Activated T-helper 1 cell treated with anti-CD3 and anti-CD28 coated beads, Interleukin-12 subunit alpha, Interleukin-12 subunit beta, Interleukin-2, Interleukin-4 antibody, amounts not matched to agents 30 ng/mL and 10 ng/mL and 1 ng/mL, durations not matched to agents 14 hours and 24 hours and 36 hours (primary cell): Measurements from ENCODE around the gene DLL4. TPM values are rescaled to one million over a fixed set of nuclear protein-coding genes. Genes with fewer than 3 reads are reported as not detected.

ENCODE experiments used
- DNase-seq: peaks from one replicate; pipeline ENCODE4 v3.0.0; 2021; ENCODE audit warnings: low spot score
- H3K27ac Mint-ChIP-seq: one replicate; pipeline ENCODE4 v1.8.0; 2021; ENCODE audit warnings: mild to moderate bottlenecking, mixed read lengths
- H3K27me3 Mint-ChIP-seq: one replicate; pipeline ENCODE4 v1.8.0; 2022; ENCODE audit warnings: mild to moderate bottlenecking, moderate library complexity, mixed read lengths; ENCODE audit not compliant: insufficient read depth
- H3K36me3 Mint-ChIP-seq: one replicate; pipeline ENCODE4 v1.8.0; 2021; ENCODE audit warnings: low read depth, mixed read lengths
- H3K4me1 Mint-ChIP-seq: one replicate; pipeline ENCODE4 v1.8.0; 2021; ENCODE audit warnings: low read depth, mixed read lengths
- H3K4me3 Mint-ChIP-seq: one replicate; pipeline ENCODE4 v1.8.0; 2021; ENCODE audit warnings: mild to moderate bottlenecking, moderate library complexity, mixed read lengths
- H3K9me3 Mint-ChIP-seq: one replicate; pipeline ENCODE4 v1.8.0; 2021; ENCODE audit warnings: mixed read lengths
- intact Hi-C: fragments of 100-400 bp; cut with micrococcal nuclease; formaldehyde crosslinking; loops from one replicate; pipeline ENCODE4 v1.15.1; 2024
- total RNA-seq: library from RNA; stranded (reverse); gene quantifications from 2 replicates; pipeline ENCODE4 v1.2.3, GENCODE V29; 2022

The DLL4 gene
- total RNA-seq, 1 donor from 2014 or later = 0.36 TPM

DNA sequence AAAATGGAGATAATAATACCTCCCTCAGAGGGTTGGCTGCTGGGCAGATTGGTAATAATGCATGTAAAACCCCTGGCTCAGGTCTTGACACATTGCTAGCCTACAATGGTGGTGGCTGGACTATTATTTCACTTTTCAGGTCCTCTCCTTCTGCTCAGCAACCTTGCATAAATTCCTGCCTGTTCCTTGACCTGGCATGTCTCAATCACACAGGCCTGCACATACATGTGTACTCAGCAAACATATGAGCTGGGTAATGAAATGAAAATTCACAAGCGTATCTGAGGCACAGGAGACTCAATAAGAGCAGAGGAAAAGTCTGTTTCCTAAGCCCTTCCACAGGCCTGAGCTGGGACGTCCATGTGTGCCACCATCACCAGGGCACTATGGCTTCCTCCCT is 17.4 kb upstream of the DLL4 start:
- Mint-ChIP-seq H3K4me3 (no peak overlapping the region), H3K27me3 (no peaks in the 10 kb centered on the region), H3K36me3 (no peaks in the 10 kb centered on the region), H3K27ac (no peak overlapping the region), H3K4me1 (peaks cover 5% of the 10 kb centered on the region), H3K9me3 (no peaks in the 10 kb centered on the region)
- intact Hi-C loops = no loop called here
- DNase-seq = no peak

DNA sequence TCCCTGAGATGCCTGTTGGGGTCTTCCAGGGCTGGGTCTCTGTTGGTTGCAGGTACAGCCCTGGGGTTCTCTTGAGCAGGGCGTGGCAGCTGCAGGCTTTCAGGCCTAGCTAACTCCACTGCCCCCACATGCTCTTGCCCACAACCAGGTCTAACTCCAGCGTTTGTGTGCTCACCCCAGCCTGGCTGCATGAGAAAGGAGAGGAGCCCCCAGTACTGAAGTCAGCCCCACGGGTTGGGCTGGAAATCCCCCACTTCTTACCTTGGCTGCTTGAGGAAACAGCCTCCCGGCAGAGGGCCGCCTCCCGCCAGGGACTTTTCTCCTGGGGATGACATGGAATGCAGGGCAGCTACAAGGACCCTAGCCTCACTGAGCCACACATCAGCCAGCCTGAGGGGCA is 16.7 kb upstream of the DLL4 start:
- Mint-ChIP-seq H3K36me3 (no peaks in the 10 kb centered on the region), H3K27me3 (no peaks in the 10 kb centered on the region), H3K27ac (no peak overlapping the region), H3K4me3 (no peak overlapping the region), H3K4me1 (peaks cover 1% of the 10 kb centered on the region), H3K9me3 (no peaks in the 10 kb centered on the region)
- intact Hi-C loops = no loop called here
- DNase-seq = no peak

DNA sequence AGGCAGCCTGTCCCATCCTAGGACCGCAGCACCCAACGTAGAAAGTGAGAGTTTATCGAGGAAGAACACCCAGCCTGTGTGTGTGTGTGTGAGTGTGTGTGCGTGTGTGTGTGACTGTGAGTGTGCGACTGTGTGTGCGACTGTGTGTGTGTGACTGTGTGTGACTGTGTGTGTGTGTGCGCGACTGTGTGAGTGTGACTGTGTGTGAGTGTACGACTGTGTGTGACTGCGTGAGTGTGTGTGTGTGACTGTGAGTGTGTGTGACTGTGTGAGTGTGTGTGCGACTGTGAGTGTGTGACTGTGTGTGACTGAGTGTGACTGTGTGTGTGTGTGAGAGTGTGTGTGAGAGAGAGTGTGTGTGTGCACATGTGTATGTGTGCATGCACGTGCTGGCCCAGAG is 15.1 kb upstream of the DLL4 start:
- no peak for DNase-seq
- no peaks in the 10 kb centered on the region for H3K36me3 Mint-ChIP-seq
- intact Hi-C loops = no loop called here
- H3K27me3 Mint-ChIP-seq = no peaks in the 10 kb centered on the region
- H3K27ac Mint-ChIP-seq = no peak overlapping the region
- H3K9me3 Mint-ChIP-seq = no peaks in the 10 kb centered on the region
- H3K4me1 Mint-ChIP-seq = no peaks in the 10 kb centered on the region
- H3K4me3 Mint-ChIP-seq = no peak overlapping the region

DNA sequence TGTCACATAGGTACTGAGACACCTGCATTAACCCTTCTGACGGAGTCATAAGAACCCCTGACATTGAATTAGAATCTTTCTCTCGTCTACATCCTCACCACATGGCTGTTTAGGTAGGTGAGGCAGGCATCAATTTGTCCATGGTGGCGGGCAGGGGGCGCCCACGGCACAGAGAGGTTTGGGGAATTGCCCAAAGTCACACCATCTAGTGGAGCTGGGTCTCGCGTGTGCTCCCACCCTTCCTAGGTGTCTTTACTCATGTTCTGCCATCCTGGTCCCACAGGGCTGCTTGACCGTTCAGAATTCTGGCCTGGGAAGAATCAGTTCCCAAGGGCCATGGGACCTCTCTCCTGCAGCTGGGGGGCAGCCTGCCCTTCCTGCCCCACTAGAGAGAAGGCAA is 14.7 kb upstream of the DLL4 start:
- no peaks in the 10 kb centered on the region for H3K9me3 Mint-ChIP-seq
- no peak overlapping the region for H3K27ac Mint-ChIP-seq
- DNase-seq = no peak
- intact Hi-C loops = no loop called here
- H3K27me3 Mint-ChIP-seq = peaks cover under 1% of the 10 kb centered on the region
- H3K36me3 Mint-ChIP-seq = no peaks in the 10 kb centered on the region
- H3K4me3 Mint-ChIP-seq = no peak overlapping the region
- no peaks in the 10 kb centered on the region for H3K4me1 Mint-ChIP-seq

DNA sequence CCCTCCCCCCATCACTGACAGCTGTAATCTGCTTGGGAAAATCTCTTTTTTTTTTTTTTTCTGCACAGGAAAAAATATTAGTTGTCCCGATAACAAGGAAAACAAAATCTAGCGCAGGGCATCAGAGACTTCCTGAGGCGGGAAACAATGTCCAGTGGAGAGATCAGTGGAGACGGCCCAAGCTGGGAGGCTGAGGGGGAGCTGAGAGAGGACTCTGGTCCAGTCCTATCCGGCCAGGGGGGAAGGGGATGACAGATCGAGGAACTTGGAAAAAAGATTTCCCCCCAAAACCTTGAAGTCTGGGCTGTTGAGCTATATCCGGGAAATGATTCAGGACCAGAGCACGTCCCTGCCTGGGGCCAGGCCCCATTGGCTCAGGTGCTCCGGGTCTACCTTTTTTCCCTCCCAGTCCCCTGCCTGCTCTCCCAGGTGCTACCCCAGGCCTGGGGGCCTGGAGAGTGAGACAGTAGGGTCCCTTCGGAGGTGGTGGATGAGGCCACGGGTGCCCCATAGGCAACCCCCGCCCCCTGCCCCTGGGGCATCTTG is 14.0 kb upstream of the DLL4 start:
- DNase-seq = no peak
- H3K9me3 Mint-ChIP-seq = no peaks in the 10 kb centered on the region
- H3K27me3 Mint-ChIP-seq = peaks cover 2% of the 10 kb centered on the region
- no peak overlapping the region for H3K27ac Mint-ChIP-seq
- H3K36me3 Mint-ChIP-seq = no peaks in the 10 kb centered on the region
- H3K4me1 Mint-ChIP-seq = no peaks in the 10 kb centered on the region
- H3K4me3 Mint-ChIP-seq = no peak overlapping the region
- intact Hi-C loops = no loop called here

DNA sequence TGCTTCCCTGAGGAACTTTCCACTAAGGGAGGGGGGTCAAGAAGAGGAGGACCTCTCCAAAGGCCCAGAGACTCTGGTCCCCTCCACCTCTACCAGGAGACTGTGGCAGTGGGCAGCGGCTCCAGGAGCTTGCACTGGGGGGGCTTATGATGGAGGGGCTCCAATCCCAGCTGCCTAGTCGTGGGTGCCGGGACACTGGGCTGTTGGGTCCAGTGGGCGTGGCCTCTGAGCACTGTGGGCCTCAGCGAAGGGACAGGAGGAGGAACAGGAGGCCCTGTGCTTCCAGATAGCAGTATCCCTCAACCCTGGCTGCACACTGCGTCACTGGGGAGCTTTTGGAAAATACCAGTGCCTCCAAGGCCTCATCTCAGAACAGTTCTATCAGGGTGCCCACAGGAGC is 13.5 kb upstream of the DLL4 start:
- H3K4me3 Mint-ChIP-seq = no peak overlapping the region
- intact Hi-C loops = no loop called here
- H3K36me3 Mint-ChIP-seq = no peaks in the 10 kb centered on the region
- no peak for DNase-seq
- peaks cover 3% of the 10 kb centered on the region for H3K27me3 Mint-ChIP-seq
- no peaks in the 10 kb centered on the region for H3K4me1 Mint-ChIP-seq
- H3K27ac Mint-ChIP-seq = no peak overlapping the region
- no peaks in the 10 kb centered on the region for H3K9me3 Mint-ChIP-seq

DNA sequence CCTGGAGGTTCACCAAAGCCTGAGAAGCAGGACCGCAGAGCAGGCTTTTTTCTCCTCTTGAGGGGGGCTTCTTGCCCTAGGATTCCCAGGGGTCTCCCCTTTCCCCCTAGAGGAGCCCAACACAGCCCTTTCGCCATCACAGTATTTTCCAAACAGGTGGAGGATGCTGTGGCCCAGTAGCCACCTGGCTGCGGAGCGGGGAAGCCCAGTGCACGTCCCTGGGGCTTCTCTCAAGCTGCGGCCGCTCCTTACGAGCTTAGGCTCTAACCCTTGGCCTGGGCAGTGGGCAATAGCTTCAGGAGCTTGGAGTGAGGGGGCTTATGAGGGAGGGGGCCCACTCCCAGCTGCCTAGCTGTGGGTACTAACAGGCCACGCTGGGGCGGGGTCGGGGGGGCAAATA is 11.6 kb upstream of the DLL4 start:
- no peaks in the 10 kb centered on the region for H3K36me3 Mint-ChIP-seq
- intact Hi-C loops = no loop called here
- H3K27me3 Mint-ChIP-seq = peaks cover 5% of the 10 kb centered on the region
- H3K4me1 Mint-ChIP-seq = no peaks in the 10 kb centered on the region
- no peak overlapping the region for H3K27ac Mint-ChIP-seq
- no peak overlapping the region for H3K4me3 Mint-ChIP-seq
- no peak for DNase-seq
- no peaks in the 10 kb centered on the region for H3K9me3 Mint-ChIP-seq

DNA sequence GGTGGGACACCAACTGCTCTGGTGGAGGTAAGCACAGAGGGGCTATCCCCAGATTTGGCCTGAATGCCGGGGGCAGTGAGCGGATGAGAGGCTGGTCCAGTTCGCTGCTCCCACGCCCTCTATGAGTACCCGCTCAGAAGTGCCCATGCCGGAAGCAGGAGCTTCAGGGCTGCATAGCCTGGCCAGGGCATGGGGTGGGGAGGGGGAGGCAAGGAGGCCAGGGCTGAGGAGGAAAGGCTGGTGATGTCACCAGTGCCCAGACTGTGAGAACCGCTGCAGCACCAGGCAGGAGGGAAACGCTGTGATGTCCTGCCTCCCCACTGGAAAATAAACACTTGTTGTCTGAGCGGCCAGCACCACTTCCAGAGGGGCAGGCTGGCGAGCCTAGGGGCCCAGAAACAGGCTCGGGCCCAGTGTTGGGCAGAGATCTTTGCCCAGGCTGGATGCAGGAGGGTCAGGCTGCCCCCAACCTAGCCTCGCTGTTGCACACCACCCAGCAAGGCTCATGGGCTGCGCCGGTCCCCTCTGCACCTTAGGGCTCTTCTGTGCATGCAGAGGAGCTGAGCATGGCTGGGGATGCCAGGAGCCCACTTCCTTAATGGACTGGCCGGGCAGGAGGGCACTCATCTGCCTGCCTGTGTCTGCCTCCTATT is 10.9 kb upstream of the DLL4 start:
- Mint-ChIP-seq H3K36me3 (no peaks in the 10 kb centered on the region), H3K27me3 (peaks cover 6% of the 10 kb centered on the region), H3K27ac (no peak overlapping the region), H3K9me3 (no peaks in the 10 kb centered on the region), H3K4me1 (no peaks in the 10 kb centered on the region), H3K4me3 (no peak overlapping the region)
- intact Hi-C loops = no loop called here
- no peak for DNase-seq

DNA sequence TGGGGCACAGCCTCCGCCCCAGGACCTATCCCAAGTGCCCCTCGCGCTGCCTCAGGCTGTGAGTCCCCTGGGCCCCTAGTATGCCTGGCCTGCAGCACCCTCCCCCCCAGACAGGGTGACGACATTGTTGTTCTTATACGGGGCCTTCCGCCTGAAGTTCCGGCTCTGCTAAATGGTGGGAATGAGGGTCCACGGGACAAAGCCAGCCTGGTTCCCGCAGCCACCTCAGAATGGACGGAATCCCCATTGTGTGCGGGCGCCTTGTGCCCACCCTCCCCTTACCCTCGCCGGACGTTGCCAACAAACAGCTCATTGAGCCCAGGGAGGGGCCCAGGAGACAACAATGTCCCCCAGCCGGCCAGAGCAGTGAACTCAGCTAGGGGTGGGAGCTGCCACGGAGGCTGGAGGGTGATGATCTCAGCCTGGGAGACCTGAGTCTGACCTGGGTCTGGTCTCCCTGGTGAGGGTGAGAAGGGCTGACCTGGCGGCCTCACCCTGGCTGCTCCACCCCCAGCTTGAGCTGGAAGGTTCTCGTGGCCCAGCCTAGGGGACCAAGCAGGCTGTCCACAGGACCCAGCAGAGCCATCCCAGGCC is 10.2 kb upstream of the DLL4 start:
- no peaks in the 10 kb centered on the region for H3K9me3 Mint-ChIP-seq
- H3K4me1 Mint-ChIP-seq = no peaks in the 10 kb centered on the region
- intact Hi-C loops = no loop called here
- peaks cover 9% of the 10 kb centered on the region for H3K27me3 Mint-ChIP-seq
- no peaks in the 10 kb centered on the region for H3K36me3 Mint-ChIP-seq
- DNase-seq = no peak
- no peak overlapping the region for H3K4me3 Mint-ChIP-seq
- H3K27ac Mint-ChIP-seq = no peak overlapping the region

DNA sequence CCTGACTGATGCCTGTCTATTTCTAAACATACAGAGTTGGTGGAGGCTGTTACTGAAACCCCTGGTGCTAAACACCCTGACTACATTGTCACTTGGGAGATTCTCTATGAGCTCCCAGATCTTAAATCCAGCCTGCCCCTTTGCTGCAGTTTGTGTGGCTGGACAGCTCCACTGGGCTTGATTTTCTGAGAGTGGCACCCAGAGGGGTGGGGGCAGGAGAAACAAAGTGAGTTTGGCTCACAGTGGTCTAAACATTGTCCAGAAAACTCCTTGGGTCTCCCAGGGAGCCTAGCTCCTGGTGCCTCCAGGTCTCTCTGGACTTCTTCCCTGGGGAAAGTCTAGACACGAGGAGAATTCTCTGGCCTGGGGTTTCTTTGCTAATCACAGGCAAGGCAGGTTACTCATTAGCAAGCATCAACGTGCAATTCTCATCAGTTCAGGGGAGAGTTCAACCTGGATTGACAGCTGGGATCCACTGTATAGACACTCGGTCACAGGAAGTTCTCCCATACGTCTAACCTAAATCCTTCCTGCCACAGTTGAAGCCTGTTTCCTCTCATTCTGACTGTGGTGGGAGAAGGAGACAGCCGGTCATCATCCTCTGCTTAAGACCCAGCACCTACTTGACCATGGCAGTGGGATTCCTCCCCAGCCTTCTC is 7.1 kb upstream of the DLL4 start:
- H3K9me3 Mint-ChIP-seq = no peaks in the 10 kb centered on the region
- peaks cover 31% of the 10 kb centered on the region for H3K27me3 Mint-ChIP-seq
- intact Hi-C loops = loop anchor here (10.0 kb wide), 1 partner anchor 573 kb away; the partner anchor contains the start of gene ITPKA
- H3K27ac Mint-ChIP-seq = no peak overlapping the region
- H3K36me3 Mint-ChIP-seq = no peaks in the 10 kb centered on the region
- DNase-seq = no peak
- H3K4me1 Mint-ChIP-seq = peaks cover 9% of the 10 kb centered on the region
- no peak overlapping the region for H3K4me3 Mint-ChIP-seq

DNA sequence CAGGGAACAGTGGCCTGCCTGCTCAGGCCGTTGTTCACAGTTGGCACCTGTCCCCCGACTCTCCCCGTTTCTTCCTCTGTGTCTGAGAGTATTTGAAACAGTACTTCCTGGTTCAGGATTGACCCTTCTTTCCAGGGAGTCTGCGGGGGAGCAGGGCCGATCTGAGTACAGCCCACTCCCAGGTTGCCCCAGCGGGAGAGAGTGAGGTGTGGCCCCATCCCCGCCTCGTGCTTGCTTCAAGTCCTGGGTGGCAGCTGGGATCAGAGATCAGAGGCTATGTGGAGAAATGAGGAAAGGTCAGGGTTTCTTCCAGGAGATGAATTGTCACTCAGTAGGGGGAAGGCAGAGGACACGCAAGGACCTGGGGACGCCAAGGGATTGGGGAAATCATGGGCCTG is 6.5 kb upstream of the DLL4 start:
- Mint-ChIP-seq H3K27ac (no peak overlapping the region), H3K36me3 (no peaks in the 10 kb centered on the region), H3K27me3 (peaks cover 33% of the 10 kb centered on the region), H3K9me3 (no peaks in the 10 kb centered on the region), H3K4me1 (peaks cover 12% of the 10 kb centered on the region), H3K4me3 (no peak overlapping the region)
- intact Hi-C loops = loop anchor here (10.0 kb wide), 1 partner anchor 572 kb away; the partner anchor contains the start of gene ITPKA
- DNase-seq = no peak

DNA sequence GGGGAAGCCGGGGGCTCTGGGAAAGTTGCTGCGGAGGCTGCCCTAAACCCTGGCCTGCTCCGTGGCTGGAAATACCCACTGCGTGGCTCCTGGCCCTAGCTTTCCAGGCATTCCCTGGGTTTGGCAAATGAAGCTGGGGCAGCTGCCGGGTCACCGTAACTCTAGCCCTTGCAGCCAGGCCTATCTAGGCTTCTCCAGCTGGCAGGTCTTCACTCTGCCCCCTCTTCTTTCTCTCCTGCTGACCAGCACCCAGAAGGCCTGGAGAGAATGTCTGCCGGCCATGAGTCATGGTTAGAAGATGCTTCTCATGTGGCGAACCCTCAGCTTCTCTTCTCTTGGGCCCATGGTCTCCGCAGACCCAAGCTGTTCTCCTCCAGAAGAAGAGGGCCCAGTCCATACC is 5.6 kb upstream of the DLL4 start:
- Mint-ChIP-seq H3K4me3 (no peak overlapping the region), H3K36me3 (no peaks in the 10 kb centered on the region), H3K9me3 (no peaks in the 10 kb centered on the region), H3K27ac (no peak overlapping the region), H3K4me1 (peaks cover 14% of the 10 kb centered on the region), H3K27me3 (peaks cover 34% of the 10 kb centered on the region)
- intact Hi-C loops = loop anchor here (10.0 kb wide), 1 partner anchor 571 kb away; the partner anchor contains the start of gene ITPKA
- no peak for DNase-seq

DNA sequence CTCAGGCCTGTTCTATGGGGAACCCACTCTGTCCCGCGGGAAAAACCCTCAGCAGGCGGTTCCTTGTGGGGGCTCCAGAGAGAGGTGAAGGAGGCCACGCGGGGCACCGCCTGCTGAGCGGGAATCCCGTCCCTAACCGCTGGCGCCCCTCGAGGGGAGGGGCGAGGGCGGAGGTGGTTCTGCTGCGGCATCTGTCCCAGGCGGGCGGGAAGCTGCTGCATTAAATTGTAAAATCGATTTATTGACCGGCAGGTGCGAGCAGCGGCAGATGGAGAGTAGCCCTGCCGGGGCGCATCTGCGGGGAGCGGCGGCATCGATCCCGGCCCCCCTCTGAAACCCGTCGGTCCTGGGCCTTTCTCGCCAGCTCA is 3.7 kb upstream of the DLL4 start:
- Mint-ChIP-seq H3K4me1 (peaks cover 30% of the 10 kb centered on the region), H3K27me3 (peaks cover 50% of the 10 kb centered on the region), H3K4me3 (no peak overlapping the region), H3K9me3 (no peaks in the 10 kb centered on the region), H3K36me3 (no peaks in the 10 kb centered on the region), H3K27ac (no peak overlapping the region)
- intact Hi-C loops = loop anchor here (10.0 kb wide), 1 partner anchor 569 kb away; the partner anchor contains the start of gene ITPKA
- no peak for DNase-seq
